OCI-LY7 (cell line): ENCODE results near the gene HEY2. TPM values are rescaled to one million over a fixed set of nuclear protein-coding genes. Genes with fewer than 3 reads are reported as not detected.
A peak's percentile ranks its signal among the peaks of the same experiment; 100 is the strongest.

Source experiments
- BruUV-seq: library from RNA; stranded (reverse); fragments of 400-500 nt; replicated peaks from 2 replicates; lab custom pipeline; 2021; lab: Mats Ljungman, UMichigan
- CTCF ChIA-PET: fragments of 300-600 bp; sonication (Branson Sonifier 250); formaldehyde crosslinking; loops from one replicate; lab custom pipeline; 2022; ENCODE audit warnings: antibody characterized with exemption; ENCODE audit not compliant: unreplicated experiment; lab: Charles Lee
- POLR2A ChIA-PET: fragments of 300-600 bp; sonication (Branson Sonifier 250); formaldehyde crosslinking; loops from one replicate; lab custom pipeline; 2022; ENCODE audit warnings: antibody characterized with exemption; lab: Charles Lee
- DNase-seq: peaks from one replicate; pipeline ENCODE4 v3.0.0-alpha.2; 2015; ENCODE audit warnings: low spot score
- H2AFZ ChIP-seq: fragments of 200-600 bp; sonication (generic), shearing (Covaris generic); 2 replicates; pipeline ENCODE4 v1.6.1; 2014; ENCODE audit warnings: mild to moderate bottlenecking, antibody characterized with exemption, low read length, moderate library complexity
- H3K27ac ChIP-seq: fragments of 200-600 bp; sonication (generic); 2 replicates; pipeline ENCODE4 v1.5.1; 2014; ENCODE audit warnings: mixed run types, low read depth, mild to moderate bottlenecking, moderate library complexity, low read length, inconsistent platforms; ENCODE audit not compliant: poor library complexity, severe bottlenecking
- H3K36me3 ChIP-seq: fragments of 200-600 bp; sonication (generic); 2 replicates; pipeline ENCODE4 v1.6.1; 2014; ENCODE audit warnings: mild to moderate bottlenecking, antibody characterized with exemption, low read length, moderate library complexity, mixed read lengths; ENCODE audit not compliant: insufficient read depth
- H3K4me1 ChIP-seq: fragments of 200-600 bp; sonication (generic); 2 replicates; pipeline ENCODE4 v1.5.1; 2014; ENCODE audit warnings: mild to moderate bottlenecking, low read length; ENCODE audit not compliant: insufficient read depth, poor library complexity, severe bottlenecking
- H3K4me2 ChIP-seq: fragments of 200-600 bp; sonication (generic); 2 replicates; pipeline ENCODE4 v1.6.1; 2014; ENCODE audit warnings: mild to moderate bottlenecking, low read length
- H3K4me3 ChIP-seq: fragments of 200-600 bp; sonication (generic); 2 replicates; pipeline ENCODE4 v1.5.1; 2014; ENCODE audit warnings: mild to moderate bottlenecking, low read depth, low read length; ENCODE audit not compliant: poor library complexity, severe bottlenecking
- H3K79me2 ChIP-seq: fragments of 200-600 bp; sonication (generic); 2 replicates; pipeline ENCODE4 v1.6.1; 2016; ENCODE audit warnings: low read depth, mild to moderate bottlenecking, low read length, moderate library complexity, mixed read lengths; ENCODE audit not compliant: insufficient read depth
- H3K9me2 ChIP-seq: fragments of 200-600 bp; sonication (generic); 2 replicates; pipeline ENCODE4 v1.6.1; 2016; ENCODE audit warnings: mild to moderate bottlenecking, low read length, mixed read lengths; ENCODE audit not compliant: insufficient read depth
- H3K9me3 ChIP-seq: fragments of 200-600 bp; sonication (generic); 2 replicates; pipeline ENCODE4 v1.6.1; 2014; ENCODE audit warnings: mild to moderate bottlenecking, mixed run types, low read length, mixed read lengths
- H4K20me1 ChIP-seq: fragments of 200-600 bp; sonication (generic); 2 replicates; pipeline ENCODE4 v1.6.1; 2014; ENCODE audit warnings: mild to moderate bottlenecking, antibody characterized with exemption, low read length, moderate library complexity, mixed read lengths; ENCODE audit not compliant: insufficient read depth
- CTCF ChIP-seq: fragments of 200-600 bp; sonication (generic); conservative IDR thresholded peaks from 2 replicates; pipeline ENCODE4 v1.5.1; 2014; ENCODE audit warnings: mild to moderate bottlenecking, antibody characterized with exemption, low read length, moderate library complexity, mixed read lengths
- EZH2phosphoT487 ChIP-seq: fragments of 200-600 bp; sonication (generic); IDR thresholded peaks from 2 replicates; pipeline ENCODE4 v1.6.1; 2018; ENCODE audit warnings: low read depth, borderline replicate concordance, mild to moderate bottlenecking, mixed run types, antibody characterized with exemption, low read length, moderate library complexity, mixed read lengths
- intact Hi-C: fragments of 100-400 bp; cut with micrococcal nuclease; formaldehyde crosslinking; loops from one replicate; pipeline ENCODE4 v1.10.0; 2022; ENCODE audit not compliant: unreplicated experiment
- total RNA-seq, 2 experiments: library from RNA; depleted of rRNA in 1 of 2; stranded (reverse); fragments of >200 nt in 1 of 2; shearing (Covaris generic) in 1 of 2; gene quantifications; 2 replicates each; pipeline ENCODE4 v1.2.3, GENCODE V29; 2014 to 2022

The HEY2 gene
- total RNA-seq, 2 experiments from 2014 or later: 0.32 to 1.3 TPM

- no peaks in the 10 kb centered on the region for H4K20me1 ChIP-seq
- H3K9me2 ChIP-seq: no peaks in the 10 kb centered on the region
- no peak overlapping the region for H3K4me3 ChIP-seq
- peaks cover 20% of the 10 kb centered on the region for H3K4me1 ChIP-seq
- no peak overlapping the region for H2AFZ ChIP-seq
- ChIA-PET POLR2A (interaction anchor here (0.5 to 1.0 kb wide), 2 partner anchors 13 to 307 kb away, joined by 3 to 4 read pairs; no protein-coding TSS in a partner anchor), CTCF (interaction anchor here (0.9 kb wide), 1 partner anchor 439 kb away, joined by 3 read pairs; no protein-coding TSS in a partner anchor)
- no peak overlapping the region for H3K27ac ChIP-seq
- H3K4me2 ChIP-seq: no peak overlapping the region
- no peaks in the 10 kb centered on the region for H3K36me3 ChIP-seq
- H3K79me2 ChIP-seq: no peaks in the 10 kb centered on the region
- H3K9me3 ChIP-seq: no peaks in the 10 kb centered on the region
- DNase-seq: no peak
- intact Hi-C loops: loop anchor here (5.0 kb wide), 1 partner anchor 242 kb away; no protein-coding TSS in a partner anchor
- no TSS peak for BruUV-seq
- TF ChIP-seq CTCF (no peak), EZH2phosphoT487 (no peak)
Measured at GRCh38 chr6:125754566-125754965, 5.1 kb downstream of the HEY2 start.

GRCh38 chr6:125759184-125759902, 9.9 kb downstream of the HEY2 start:
- Histone ChIP-seq H3K4me3 (no peak overlapping the region), H2AFZ (no peak overlapping the region), H3K9me3 (no peaks in the 10 kb centered on the region), H4K20me1 (no peaks in the 10 kb centered on the region), H3K4me1 (no peaks in the 10 kb centered on the region), H3K27ac (no peak overlapping the region), H3K9me2 (no peaks in the 10 kb centered on the region), H3K79me2 (no peaks in the 10 kb centered on the region), H3K36me3 (no peaks in the 10 kb centered on the region), H3K4me2 (no peak overlapping the region)
- CTCF ChIA-PET: no interaction called here
- TF ChIP-seq EZH2phosphoT487 (no peak), CTCF (0 out of 2 replicates have a peak, but pooled peaks have one; percentile 22)
- POLR2A ChIA-PET: interaction anchor here (1.2 to 2.0 kb wide), 2 partner anchors 21 to 446 kb away, joined by 3 to 7 read pairs; no protein-coding TSS in a partner anchor
- no TSS peak for BruUV-seq
- intact Hi-C loops: no loop called here
- no peak for DNase-seq
